HG03064 (cell line): ENCODE measurements around the gene FEM1C.
A peak's percentile ranks its signal among the peaks of the same experiment; 100 is the strongest.

Source experiments
- ATAC-seq: cut with Tn5 transposase; IDR thresholded peaks from one replicate; pipeline ENCODE4 v1.9.1; 2021; ENCODE audit warnings: low read depth; ENCODE audit not compliant: unreplicated experiment

Gene FEM1C

DNA sequence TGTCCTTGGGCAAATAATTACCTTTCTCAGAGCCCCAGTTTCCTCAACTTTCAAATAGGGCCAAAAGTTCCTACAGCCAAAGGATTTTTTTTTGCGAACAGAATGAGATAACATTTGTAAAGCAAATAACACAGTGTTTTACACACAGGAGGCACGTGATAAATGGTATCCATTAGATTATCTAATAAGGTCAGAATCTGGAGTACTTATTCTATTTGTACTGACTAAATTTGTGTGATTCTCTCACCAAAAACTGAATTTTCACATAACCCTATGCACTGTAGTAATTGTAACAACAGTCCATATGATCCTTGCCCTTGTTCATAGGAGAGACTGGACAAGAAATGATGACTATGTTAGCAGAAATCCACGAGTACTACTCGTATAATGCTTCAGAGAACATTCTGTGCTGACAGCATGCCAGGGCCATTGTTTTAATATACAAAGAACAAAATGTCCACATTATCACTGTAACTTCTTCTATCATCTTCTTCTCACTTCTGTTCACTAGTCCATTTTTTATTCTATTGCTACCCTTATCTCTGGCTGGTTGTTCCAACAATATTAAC, 13.9 kb upstream of the FEM1C start:
- ATAC-seq, result no peak

- ATAC-seq, result no peak
Observed at GRCh38 chr5:115557667-115558387, 13.3 kb upstream of the FEM1C start.

- ATAC-seq, result no peak
Observed at GRCh38 chr5:115556276-115556675, 11.7 kb upstream of the FEM1C start.

DNA sequence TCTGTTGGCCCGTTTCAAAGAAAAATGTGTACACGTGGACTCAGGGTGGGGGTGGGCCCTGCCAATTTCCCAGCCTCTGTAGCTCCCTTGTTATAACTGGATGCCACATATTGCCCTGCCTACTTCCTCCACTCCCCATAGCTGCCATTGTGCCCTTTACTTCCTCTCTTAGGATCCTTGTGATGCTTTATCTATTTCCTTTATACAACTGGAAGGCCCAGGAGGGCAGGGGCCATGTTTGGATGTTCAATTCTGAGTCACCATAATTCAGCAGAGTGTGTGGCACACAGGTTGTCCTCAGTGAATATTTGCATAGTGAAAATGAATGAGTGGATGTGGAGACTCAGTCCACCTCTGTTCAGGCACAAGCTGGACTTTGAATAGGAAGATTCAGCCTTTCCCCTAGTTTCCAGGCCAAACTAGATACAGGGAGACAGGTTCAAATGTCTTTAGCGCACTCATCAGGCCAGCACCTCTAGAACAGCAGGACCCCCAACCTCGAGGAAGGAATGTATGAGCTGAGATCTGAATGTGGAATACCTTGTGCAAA, 10.6 kb upstream of the FEM1C start:
- no peak for ATAC-seq

DNA sequence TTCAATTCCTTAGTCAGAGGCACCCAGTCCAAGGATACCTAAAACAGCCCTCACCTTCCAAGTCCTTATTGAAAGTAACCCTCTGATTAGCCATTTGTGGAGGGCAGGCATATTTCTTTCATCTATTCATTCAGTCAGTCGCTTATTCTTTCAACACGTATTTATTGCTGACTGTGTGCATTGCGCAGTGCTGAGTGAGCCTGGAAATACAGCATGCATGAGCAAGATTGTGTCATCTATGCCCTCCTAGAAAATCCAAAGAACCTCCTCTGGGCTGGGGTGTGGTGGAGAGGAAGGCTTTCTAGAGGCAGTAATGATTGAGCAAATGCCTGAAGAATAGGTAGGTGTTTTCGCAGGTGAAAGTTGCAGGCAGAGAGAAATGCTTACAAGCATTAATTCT, 8.5 kb upstream of the FEM1C start:
- ATAC-seq, result no peak

GRCh38 chr5:115551415-115551814, 6.8 kb upstream of the FEM1C start:
- no peak for ATAC-seq

- ATAC-seq, result no peak
Observed at GRCh38 chr5:115549154-115549553, 4.6 kb upstream of the FEM1C start.

GRCh38 chr5:115548683-115549082, 4.1 kb upstream of the FEM1C start:
- ATAC-seq, result no peak

DNA sequence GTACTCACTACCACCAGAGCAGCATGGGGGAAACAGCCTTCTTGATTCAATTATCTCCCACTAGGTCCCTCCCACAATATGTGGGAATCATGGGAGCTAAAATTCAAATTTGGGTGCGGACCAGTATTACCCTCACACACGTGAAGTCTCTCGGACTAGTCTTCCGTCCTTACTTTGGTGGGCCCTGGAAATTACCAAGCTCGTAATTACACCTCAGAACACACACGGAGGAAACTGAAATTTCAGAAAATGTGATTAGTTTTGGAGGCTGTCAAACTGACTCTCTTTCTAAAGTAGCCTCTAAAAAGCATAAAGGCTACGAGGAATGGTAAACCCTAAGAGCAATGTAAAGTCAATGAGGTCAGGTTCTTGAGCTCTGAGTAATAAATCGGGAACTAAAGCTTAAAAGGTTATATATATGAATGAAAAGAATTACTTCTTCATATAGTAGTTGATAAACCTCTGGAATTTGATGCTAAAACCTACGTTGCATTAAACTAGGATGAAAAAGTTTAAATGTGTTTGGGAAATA, 842 bp upstream of the FEM1C start:
- no peak for ATAC-seq

DNA sequence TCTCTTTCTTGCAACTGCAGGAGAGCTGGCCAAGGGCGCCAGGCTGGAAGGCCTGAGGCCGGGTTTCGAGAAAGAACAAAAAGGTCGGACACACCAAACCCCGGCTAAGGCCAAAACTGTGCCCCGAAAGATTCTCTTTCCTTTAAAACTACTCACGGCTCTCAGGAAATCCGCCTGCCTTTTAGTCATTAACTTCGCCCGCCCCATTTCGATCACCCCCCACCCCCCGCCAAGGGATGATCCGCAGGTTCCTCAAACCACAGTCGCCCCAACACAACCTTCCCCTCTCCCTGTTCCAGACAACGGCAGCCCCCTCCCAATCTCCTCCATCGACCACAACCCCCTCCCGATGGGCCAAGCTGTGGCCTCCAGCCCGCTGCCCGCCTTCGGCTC, 536 bp downstream of the FEM1C start:
- peak; percentile 7 for ATAC-seq

- peak; percentile 28 for ATAC-seq
Observed at GRCh38 chr5:115543365-115544042, 1.1 kb downstream of the FEM1C start.

DNA sequence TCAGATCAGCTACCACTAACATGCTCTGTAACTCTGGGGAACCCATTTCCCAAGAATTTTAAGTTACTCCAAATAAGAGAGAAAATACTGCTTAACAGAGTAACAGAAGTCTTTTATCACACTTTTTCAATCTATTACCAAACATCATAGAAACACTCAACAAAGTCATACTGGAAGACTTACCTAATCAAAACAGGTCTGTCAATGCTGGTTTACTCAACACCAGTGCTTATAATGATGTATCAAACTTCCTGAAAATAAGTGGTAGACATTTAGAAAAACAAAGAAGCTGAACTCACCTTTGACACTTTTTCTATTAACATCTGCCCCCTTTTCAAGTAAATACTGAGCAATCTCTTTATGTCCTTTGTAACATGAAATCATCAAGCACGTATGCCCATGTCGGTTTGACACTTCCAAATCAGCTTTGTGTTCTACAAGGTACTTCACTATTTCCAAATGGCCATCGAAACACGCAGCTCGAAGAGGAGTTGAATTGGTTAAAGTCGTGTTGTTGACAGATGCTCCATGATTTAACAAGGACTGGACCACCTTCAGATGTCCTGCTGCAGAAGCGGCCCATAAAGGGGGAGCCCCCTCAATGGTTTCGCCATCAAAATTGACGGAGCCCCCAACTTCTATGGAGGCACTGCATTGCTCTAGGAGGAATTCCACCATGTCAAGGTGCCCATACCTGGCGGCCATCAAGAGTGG, 1.8 kb downstream of the FEM1C start:
- ATAC-seq, result no peak

- no peak for ATAC-seq
Observed at GRCh38 chr5:115542086-115542485, 2.5 kb downstream of the FEM1C start.

GRCh38 chr5:115541611-115542010, 3.0 kb downstream of the FEM1C start:
- ATAC-seq, result no peak

GRCh38 chr5:115535479-115536035, 9.0 kb downstream of the FEM1C start:
- no peak for ATAC-seq

GRCh38 chr5:115532517-115532916, 12.1 kb downstream of the FEM1C start:
- no peak for ATAC-seq

DNA sequence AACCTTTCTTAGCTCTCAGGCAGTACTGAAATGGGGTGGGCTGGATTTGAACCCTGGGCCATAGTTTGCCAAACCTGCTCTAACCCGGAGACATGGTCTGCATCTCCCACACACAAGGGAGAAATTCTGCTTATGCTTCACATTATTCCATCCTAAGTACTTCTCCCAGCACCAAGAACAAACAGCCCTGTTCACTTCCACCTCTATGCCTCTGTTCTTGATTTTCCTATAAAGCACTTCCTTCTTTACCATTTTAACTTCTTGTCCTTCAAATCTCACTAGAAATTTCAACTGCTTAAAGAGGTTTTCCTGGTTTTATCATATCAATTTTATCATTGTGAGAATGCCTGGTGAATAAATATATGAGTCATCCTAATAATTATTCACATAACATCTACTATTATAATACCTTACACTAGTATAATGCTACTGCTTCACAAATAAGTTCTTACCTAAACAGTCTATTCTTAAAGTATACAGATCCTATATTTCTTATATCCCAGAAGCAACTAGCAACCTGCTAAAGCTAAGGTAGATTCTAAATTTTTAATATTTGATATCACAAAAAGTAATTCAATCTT, 12.7 kb downstream of the FEM1C start:
- no peak for ATAC-seq

GRCh38 chr5:115531380-115531779, 13.2 kb downstream of the FEM1C start:
- ATAC-seq, result no peak

DNA sequence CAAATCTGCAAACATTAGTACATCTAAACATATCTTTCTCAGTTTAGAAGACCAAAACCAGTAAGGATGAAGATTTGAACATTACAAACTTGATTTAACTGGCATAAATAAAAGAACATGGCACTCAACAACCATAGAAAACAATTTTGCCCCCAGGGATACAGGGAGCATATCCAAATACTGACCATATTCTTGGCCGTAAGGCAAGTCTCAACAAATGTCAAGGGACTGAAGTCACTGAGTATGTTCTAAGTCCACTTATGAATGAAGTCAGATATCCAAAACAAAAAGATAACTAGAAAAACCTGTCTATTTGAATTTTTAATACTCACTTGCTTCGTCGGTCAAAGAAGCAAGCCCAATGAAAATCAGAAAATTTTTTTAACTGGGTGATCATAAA, 14.1 kb downstream of the FEM1C start:
- no peak for ATAC-seq

DNA sequence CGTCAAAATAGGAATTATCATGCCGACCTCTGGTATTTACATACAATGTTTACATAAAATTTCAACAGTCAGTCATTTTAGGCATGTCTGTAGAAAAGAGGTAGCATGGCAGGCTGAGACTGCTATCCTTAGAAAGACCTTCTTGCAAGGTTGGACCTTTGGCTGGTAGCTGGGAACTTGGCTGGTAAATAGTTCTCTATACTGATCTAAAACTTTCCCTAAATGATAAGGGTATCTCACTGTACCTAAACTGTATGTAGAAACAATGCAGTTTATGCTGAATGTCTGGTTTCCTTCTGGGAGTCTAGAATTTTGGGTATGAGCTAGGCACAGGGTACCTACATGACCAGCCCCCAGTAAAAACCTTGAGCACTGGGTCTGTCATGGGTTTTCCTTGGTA, 18.0 kb downstream of the FEM1C start:
- ATAC-seq, result no peak
